Endothelial cell of umbilical vein (primary cell): ENCODE results near the gene PLEKHG3. TPM values are rescaled to one million over a fixed set of nuclear protein-coding genes. Genes with fewer than 3 reads are reported as not detected.

Experiments used
- BruUV-seq: library from RNA; stranded (reverse); fragments of 400-500 nt; replicated peaks from 2 replicates; lab custom pipeline; 2021; lab: Mats Ljungman, UMichigan
- CTCF ChIA-PET: fragments of 300-600, 350-600 bp; sonication (Branson Sonifier 250); formaldehyde crosslinking; loops from one replicate; lab custom pipeline; 2021; ENCODE audit warnings: antibody characterized with exemption, inconsistent platforms; lab: Charles Lee
- POLR2A ChIA-PET: fragments of 300-600, 350-600 bp; sonication (Branson Sonifier 250); formaldehyde crosslinking; loops from one replicate; lab custom pipeline; 2021; ENCODE audit warnings: antibody characterized with exemption, inconsistent platforms; lab: Charles Lee
- DNase-seq: peaks from one replicate; pipeline ENCODE4 v3.0.0-alpha.2; 2011; ENCODE audit warnings: low read depth, low spot score
- FAIRE-seq: peaks from 2 replicates; lab custom pipeline; 2011; peaks lifted over from hg19 to GRCh38; lab: Jason Lieb, UNC
- H2AFZ ChIP-seq: 2 replicates; pipeline ENCODE4 v1.6.0; 2012; ENCODE audit warnings: low read depth, low read length, control low read depth, inconsistent platforms
- H3K27ac ChIP-seq: 2 replicates; pipeline ENCODE4 v1.5.1; 2011; ENCODE audit warnings: low read depth, mild to moderate bottlenecking, control low read depth, low read length, moderate library complexity; ENCODE audit not compliant: insufficient read depth
- H3K27me3 ChIP-seq, 2 experiments: 2 replicates each; pipeline versions ENCODE4 v1.6.0 to v1.6.1; 2011; ENCODE audit warnings: low read length in 2 of 2, mixed read lengths in 1 of 2; ENCODE audit not compliant: control insufficient read depth in 2 of 2, insufficient read depth in 2 of 2
- H3K36me3 ChIP-seq, 2 experiments: 2 replicates in 1 of 2; 3 replicates in 1 of 2; pipeline ENCODE4 v1.5.1; 2011; ENCODE audit warnings: low read length in 2 of 2, mild to moderate bottlenecking in 1 of 2, moderate library complexity in 1 of 2; ENCODE audit not compliant: control insufficient read depth in 2 of 2, insufficient read depth in 2 of 2; ENCODE audit errors: extremely low read depth in 1 of 2
- H3K4me1 ChIP-seq: 3 replicates; pipeline ENCODE4 v1.5.1; 2011; ENCODE audit warnings: mild to moderate bottlenecking, low read length; ENCODE audit not compliant: control insufficient read depth, insufficient read depth; ENCODE audit errors: extremely low read depth
- H3K4me2 ChIP-seq: 2 replicates; pipeline ENCODE4 v1.6.1; 2011; ENCODE audit warnings: low read length, control low read depth, mixed read lengths; ENCODE audit not compliant: insufficient read depth
- H3K4me3 ChIP-seq, 3 experiments: fragments of 200-600 bp in 1 of 3; sonication (generic), shearing (Covaris generic) in 1 of 3; replicated peaks in 1 of 3; 2 replicates each; pipeline ENCODE4 v1.5.1; 2011 to 2016; ENCODE audit warnings: control low read depth in 3 of 3, low read length in 3 of 3, mild to moderate bottlenecking in 2 of 3, inconsistent platforms in 1 of 3, low read depth in 1 of 3, moderate library complexity in 1 of 3; ENCODE audit not compliant: insufficient read depth in 1 of 3
- H3K79me2 ChIP-seq: 2 replicates; pipeline ENCODE4 v1.6.0; 2012; ENCODE audit warnings: low read length, inconsistent platforms; ENCODE audit not compliant: control insufficient read depth, insufficient read depth
- H3K9ac ChIP-seq: replicated peaks from 2 replicates; pipeline ENCODE3; 2011; ENCODE audit warnings: low read length, control low read depth; ENCODE audit not compliant: insufficient read depth; ENCODE audit errors: extremely low read depth
- H3K9me1 ChIP-seq: replicated peaks from 3 replicates; pipeline ENCODE4 v1.6.0; 2011; ENCODE audit warnings: mild to moderate bottlenecking, low read length; ENCODE audit not compliant: control insufficient read depth, insufficient read depth; ENCODE audit errors: extremely low read depth
- H3K9me3 ChIP-seq: replicated peaks from 2 replicates; pipeline ENCODE4 v1.5.1; 2012; ENCODE audit warnings: low read length, inconsistent platforms; ENCODE audit not compliant: control insufficient read depth, insufficient read depth
- H4K20me1 ChIP-seq: replicated peaks from 2 replicates; pipeline ENCODE3; 2011; ENCODE audit warnings: mild to moderate bottlenecking, low read length; ENCODE audit not compliant: control insufficient read depth, insufficient read depth; ENCODE audit errors: extremely low read depth
- CTCF ChIP-seq, 2 donors: IDR thresholded peaks; 1 replicate in 1 of 2; 2 replicates in 1 of 2; pipeline ENCODE4 v1.5.1; 2011; ENCODE audit warnings: low read length in 2 of 2, mild to moderate bottlenecking in 2 of 2, moderate library complexity in 2 of 2, control low read depth in 1 of 2, inconsistent platforms in 1 of 2, low read depth in 1 of 2; ENCODE audit not compliant: insufficient read depth in 1 of 2; ENCODE audit errors: extremely low read depth in 1 of 2
- EZH2 ChIP-seq: IDR thresholded peaks from 2 replicates; pipeline ENCODE4 v1.6.1; 2012; ENCODE audit warnings: borderline replicate concordance, low read depth, mild to moderate bottlenecking, moderate library complexity, low read length, inconsistent platforms; ENCODE audit not compliant: severe bottlenecking
- FOS ChIP-seq: IDR thresholded peaks from 2 replicates; pipeline ENCODE4 v1.6.1; 2011; ENCODE audit warnings: mild to moderate bottlenecking, low read length, moderate library complexity, borderline replicate concordance; ENCODE audit not compliant: insufficient read depth
- GATA2 ChIP-seq: IDR thresholded peaks from 2 replicates; pipeline ENCODE4 v1.7.0; 2011; ENCODE audit warnings: low read depth, mild to moderate bottlenecking, moderate library complexity, mixed read lengths, low read length; ENCODE audit not compliant: insufficient read length, insufficient read depth
- JUN ChIP-seq: IDR thresholded peaks from 2 replicates; pipeline ENCODE4 v1.6.1; 2011; ENCODE audit warnings: borderline replicate concordance, low read depth; ENCODE audit not compliant: insufficient read length, insufficient read depth
- MYC ChIP-seq: IDR thresholded peaks from one replicate; pipeline ENCODE4 v1.6.1; 2011; ENCODE audit warnings: mild to moderate bottlenecking, low read depth, low read length
- POLR2A ChIP-seq: IDR thresholded peaks from 2 replicates; pipeline ENCODE4 v1.6.1; 2012; ENCODE audit warnings: low read depth, mild to moderate bottlenecking, control low read depth, low read length
- POLR2AphosphoS5 ChIP-seq: IDR thresholded peaks from 2 replicates; pipeline ENCODE4 v1.6.1; 2012; ENCODE audit warnings: low read depth, mild to moderate bottlenecking, control low read depth, low read length, moderate library complexity; ENCODE audit not compliant: insufficient read depth
- dilution Hi-C: fragments of 300-500 bp; cut with MboI; formaldehyde crosslinking; loops from one replicate; pipeline ENCODE4 v1.15.0; 2019; ENCODE audit warnings: low sequenced_read_pairs; ENCODE audit not compliant: extremely low pct_ligation_motif_present
- intact Hi-C: fragments of 100-400 bp; cut with micrococcal nuclease; formaldehyde crosslinking; loops from one replicate; pipeline ENCODE4 v1.10.0; 2022
- polyA plus RNA-seq, 4 experiments: library from polyadenylated mRNA; depleted of rRNA in 3 of 4; stranded (reverse) in 3 of 4; unstranded in 1 of 4; fragments of >200 nt; gene quantifications; 2 replicates each; pipeline versions ENCODE4 v1.2.1 to v1.2.3, GENCODE V29; 2011 to 2012; ENCODE audit warnings: missing spikeins in 1 of 4
- total RNA-seq: library from RNA; stranded (reverse); gene quantifications from 2 replicates; pipeline ENCODE4 v1.2.3, GENCODE V29; 2021
- TF ChIP-seq, protein P1 (sequence below): IDR thresholded peaks from 2 replicates; pipeline ENCODE4 v1.6.1; 2011; ENCODE audit not compliant: insufficient read depth, insufficient read length

The PLEKHG3 gene
- total and polyA plus RNA-seq, 2 donors (not counting 3 experiments of a cell fraction or from before 2014, with no cell fraction given), result 6.6 to 8.0 TPM

GRCh38 chr14:64692189-64692985 lies 11.8 kb upstream of the PLEKHG3 start:
- DNase-seq, result no peak
- intact Hi-C loops (no loop called here), dilution Hi-C loops (no loop called here)
- POLR2A ChIA-PET, result no interaction called here
- Histone ChIP-seq H4K20me1 (no peaks in the 10 kb centered on the region), H3K9me3 (no peaks in the 10 kb centered on the region), H2AFZ (no peak overlapping the region), H3K9me1 (no peaks in the 10 kb centered on the region), H3K4me1 (no peaks in the 10 kb centered on the region), H3K9ac (no peak overlapping the region), H3K79me2 (no peaks in the 10 kb centered on the region), H3K4me3 (no peak overlapping the region), H3K36me3 (no peaks in the 10 kb centered on the region), H3K27ac (no peak overlapping the region), H3K27me3 (peaks cover 28 to 32% of the 10 kb centered on the region in 2 experiments), H3K4me2 (no peak overlapping the region)
- CTCF ChIA-PET, result interaction anchor here (1.4 kb wide), 1 partner anchor 72 kb away, joined by 4 read pairs; no protein-coding TSS in a partner anchor
- no peak for TF ChIP-seq EZH2
- TF ChIP-seq JUN, result no peak
- TF ChIP-seq FOS, result no peak
- no peak for TF ChIP-seq MYC
- no peak for TF ChIP-seq CTCF (IDR thresholded peaks at IDR 0.05; ENCODE audit: extremely low read depth in 1 of 2, insufficient read depth in 1 of 2, low read depth in 1 of 2, low read length in 2 of 2)
- TF ChIP-seq POLR2A, result no peak
- no peak for TF ChIP-seq POLR2AphosphoS5
- TF ChIP-seq GATA2, result no peak
- TF ChIP-seq, protein P1, sequence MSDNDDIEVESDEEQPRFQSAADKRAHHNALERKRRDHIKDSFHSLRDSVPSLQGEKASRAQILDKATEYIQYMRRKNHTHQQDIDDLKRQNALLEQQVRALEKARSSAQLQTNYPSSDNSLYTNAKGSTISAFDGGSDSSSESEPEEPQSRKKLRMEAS, result no peak
- no peak for FAIRE-seq
- BruUV-seq, result no TSS peak
